Amniotic epithelial cell (primary cell): ENCODE results near the gene SNX30.
A peak's percentile ranks its signal among the peaks of the same experiment; 100 is the strongest.
"Not testable (repeated sequence)": the region's sequence is repeated elsewhere in the genome, so short reads cannot be mapped to it uniquely, and the experiment has no call there.

ENCODE experiments used
- DNase-seq: peaks from one replicate; pipeline ENCODE4 v3.0.0-alpha.2; 2010; ENCODE audit warnings: low read depth

SNX30 gene, protein sequence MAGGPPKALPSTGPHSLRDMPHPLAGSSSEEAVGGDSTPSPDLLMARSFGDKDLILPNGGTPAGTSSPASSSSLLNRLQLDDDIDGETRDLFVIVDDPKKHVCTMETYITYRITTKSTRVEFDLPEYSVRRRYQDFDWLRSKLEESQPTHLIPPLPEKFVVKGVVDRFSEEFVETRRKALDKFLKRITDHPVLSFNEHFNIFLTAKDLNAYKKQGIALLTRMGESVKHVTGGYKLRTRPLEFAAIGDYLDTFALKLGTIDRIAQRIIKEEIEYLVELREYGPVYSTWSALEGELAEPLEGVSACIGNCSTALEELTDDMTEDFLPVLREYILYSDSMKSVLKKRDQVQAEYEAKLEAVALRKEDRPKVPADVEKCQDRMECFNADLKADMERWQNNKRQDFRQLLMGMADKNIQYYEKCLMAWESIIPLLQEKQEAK

DNA sequence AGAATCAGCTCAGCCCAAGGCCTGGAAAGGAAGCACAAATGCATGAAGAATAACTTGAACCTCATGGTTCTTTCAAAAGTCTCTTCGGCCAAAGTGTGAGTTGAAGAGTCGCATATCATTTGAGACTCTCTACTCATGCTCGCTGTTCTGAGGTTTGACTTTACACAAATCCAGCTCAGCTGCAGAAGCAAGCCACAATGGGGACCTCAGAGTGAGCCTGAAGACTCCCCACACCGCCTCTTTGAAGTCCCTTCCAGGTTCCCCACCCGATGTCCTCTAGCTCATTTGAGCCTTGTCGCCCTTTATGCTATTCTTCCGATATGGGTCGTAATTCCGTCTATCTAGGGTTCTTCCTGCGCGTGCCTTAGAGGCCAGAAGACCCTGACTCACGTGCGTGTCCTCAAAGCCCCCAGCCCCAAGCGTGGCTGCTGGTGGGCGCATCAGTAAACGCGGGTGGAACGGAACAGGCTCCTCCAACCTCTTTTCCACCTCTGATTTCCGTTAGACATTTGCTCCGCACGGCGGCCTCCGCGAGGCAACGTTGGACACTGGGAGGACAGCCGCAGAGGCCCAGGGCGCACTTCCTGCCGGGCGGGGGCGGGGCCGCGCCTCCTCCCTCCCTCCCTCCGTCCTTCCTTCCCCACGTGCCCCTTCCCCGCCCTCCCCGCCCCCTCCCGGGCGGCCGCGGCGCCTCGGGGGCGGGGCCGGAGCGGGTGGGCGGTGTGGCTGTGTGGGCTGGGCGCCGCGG lies at the start of gene SNX30:
Gene SNX30 (plus strand): TSS at position 745 of the 748 bp plus-strand sequence. CDS start 242 bp downstream, outside the sequence.
- DNase-seq: peak; percentile 83

DNA sequence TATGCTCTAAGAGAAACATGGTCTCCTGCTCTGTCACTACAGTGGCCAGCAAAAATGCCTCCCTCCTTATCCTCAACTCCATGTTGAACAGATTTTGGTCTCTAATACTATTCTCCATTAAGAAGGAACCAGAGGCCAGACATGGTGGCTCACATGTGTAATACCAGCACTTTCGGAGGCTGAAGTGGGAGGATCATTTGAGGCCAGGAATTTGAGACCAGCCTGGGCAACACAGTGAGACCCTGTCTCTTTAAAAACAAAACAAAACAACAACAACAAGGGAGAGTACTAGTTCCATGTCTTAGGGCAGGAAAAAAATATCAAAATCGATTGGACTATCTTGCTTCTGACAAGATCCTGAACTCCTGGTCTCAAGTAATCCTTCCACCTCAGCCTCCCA lies 47.3 kb upstream of the SNX30 start:
- no peak for DNase-seq

DNA sequence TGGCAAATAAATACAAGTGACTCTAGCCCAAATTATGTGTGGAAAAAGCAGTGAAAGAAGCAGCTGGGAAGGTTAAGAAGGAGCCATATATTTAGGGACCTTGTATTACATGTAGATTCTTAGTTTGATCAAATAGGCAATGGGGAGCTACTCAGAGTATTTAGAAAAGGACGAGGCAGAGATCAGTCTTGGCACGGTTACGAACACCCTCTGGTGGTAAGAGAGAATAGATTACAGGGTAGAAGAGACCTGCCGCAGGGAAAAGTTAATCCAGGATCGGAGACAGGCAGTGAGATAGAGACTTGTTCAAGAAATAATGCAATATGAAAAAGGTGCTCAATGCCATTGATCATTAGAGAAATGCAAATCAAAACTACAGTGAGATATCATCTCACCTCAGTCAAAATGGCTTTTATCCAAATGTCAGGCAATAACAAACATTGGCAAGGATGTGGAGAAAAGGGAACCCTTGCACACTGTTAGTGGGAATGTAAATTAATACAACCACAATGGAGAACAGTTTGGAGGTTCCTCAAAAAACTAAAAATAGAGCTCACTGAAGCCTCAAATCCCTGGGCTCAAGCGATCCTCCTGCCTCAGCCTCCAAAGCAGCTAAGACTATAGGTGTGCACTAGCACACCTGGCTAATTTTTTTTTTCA lies 44.7 kb upstream of the SNX30 start:
- DNase-seq: peak; percentile 60

DNA sequence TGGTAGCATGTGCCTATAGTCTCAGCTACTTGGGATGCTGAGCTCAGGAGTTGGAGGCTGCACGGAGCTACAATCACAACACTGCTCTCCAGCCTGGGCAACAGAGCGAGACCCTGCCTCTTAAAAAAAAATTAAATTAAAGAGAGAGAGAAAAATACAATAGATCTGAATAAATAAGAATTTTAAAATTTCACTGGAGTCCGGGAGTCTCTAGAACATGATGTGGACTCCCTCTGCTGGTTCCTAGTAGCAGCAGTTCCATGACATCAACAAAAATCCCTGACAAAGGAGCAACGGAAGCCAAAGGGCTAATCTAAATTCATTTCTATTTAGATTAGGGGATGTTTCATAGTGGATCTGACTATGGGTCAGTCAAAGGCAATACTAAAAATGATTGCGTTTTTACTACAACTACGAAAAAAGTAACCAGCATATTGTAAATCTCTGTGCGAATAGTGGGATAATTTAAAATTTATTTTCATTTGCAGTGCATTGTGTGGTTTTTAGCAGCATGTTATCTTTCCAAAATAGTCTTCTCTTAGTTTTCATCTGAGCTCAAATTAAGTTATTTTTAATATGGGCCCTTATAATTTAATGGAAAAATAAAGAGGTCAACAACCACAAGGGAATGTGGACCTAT lies 39.4 kb upstream of the SNX30 start:
- peak; percentile 51 for DNase-seq

DNA sequence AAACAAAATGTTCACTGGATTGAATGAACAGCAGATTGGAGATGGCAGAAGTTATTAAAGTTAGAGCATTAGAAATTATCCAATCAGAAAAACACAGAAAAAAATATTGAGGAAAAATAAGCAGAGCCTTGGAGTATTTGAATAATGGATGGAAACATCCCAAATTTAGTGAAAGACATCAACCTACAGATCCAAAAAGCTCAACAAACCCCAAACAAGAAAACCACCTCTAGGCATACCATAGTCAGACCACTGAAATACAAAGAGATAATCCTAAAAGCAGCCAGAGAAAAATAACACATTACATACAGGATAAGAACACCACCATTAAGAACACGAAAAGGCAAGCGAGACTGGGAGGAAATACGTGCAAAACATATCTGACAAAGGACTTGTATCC lies 37.9 kb upstream of the SNX30 start:
- DNase-seq: no peak

DNA sequence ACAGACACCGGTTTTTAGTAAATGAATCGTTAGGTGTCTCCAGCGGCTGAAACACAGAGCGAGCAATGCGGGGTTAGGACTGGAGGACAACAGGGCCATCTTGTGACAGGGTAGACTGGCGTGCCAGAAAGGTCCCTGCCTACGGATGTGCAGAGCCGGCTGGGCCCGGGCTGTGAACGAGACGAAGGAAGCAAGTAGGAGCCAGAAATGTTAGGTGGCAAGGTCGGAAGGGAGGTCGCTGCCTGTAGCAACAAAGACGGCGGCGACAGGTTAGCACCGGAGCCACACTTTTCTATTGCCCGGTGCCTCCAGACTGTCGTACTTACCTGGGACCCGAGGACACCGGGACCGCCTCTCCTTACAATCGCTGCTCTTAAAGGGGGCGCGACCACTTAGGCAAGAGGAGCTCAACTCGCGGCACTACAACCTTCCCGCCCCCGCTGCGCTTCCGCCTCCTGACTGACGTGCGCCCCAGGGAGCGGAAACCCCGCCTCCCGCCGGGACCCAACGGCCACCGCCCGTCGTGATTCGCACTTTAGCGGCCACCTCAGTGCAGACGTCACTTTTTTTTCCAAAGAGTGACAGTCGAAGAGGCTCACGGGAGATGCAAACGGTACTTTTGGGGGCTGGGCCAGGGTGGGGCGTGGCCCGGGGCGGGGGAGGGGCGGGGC lies 32.8 kb upstream of the SNX30 start, which contains the start of gene INIP:
Gene INIP (minus strand): TSS at position 457 of the 671 bp plus-strand sequence. CDS start 1,632 bp downstream, outside the sequence.
- peak; percentile 95 for DNase-seq

DNA sequence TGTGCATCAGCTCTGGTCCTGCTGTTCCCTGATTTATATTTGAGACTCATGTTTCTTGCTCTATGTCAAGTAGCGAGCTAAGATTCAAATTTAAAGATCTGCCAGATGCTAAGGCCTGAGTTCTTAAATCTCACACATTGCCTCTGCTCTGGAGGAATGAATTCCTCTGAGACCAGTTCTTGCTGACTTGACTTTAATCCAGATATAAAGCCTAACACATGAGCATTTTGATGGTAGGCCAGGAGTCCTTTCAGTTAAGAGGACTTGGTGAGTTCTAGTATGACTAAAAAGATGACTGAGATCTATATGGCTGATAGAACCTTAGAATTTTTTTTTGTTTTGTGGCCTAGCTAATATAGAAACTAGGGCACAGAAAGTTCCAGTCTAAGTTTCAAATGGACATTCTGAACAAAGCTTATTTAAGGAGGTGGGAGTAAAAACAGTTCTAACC lies 31.3 kb upstream of the SNX30 start:
- no peak for DNase-seq

DNA sequence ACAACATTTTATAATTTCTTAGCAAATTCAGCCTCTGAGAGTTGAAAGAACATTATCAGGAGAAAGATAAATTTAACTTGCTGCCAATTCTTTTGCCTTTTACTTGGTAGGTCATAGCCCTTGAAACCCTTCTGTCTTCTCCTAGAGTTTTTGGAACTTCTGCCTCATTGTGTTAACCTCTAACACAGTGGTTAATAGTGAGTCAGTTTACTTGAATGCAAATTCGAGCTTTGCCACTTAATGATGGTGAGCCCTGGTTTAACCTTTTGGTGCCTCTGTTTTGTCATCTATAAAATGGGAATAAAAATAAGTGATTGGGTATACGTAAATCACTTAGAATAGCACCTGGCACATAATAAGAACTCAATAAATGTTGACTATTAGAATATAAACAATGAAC lies 30.9 kb upstream of the SNX30 start:
- DNase-seq: no peak

DNA sequence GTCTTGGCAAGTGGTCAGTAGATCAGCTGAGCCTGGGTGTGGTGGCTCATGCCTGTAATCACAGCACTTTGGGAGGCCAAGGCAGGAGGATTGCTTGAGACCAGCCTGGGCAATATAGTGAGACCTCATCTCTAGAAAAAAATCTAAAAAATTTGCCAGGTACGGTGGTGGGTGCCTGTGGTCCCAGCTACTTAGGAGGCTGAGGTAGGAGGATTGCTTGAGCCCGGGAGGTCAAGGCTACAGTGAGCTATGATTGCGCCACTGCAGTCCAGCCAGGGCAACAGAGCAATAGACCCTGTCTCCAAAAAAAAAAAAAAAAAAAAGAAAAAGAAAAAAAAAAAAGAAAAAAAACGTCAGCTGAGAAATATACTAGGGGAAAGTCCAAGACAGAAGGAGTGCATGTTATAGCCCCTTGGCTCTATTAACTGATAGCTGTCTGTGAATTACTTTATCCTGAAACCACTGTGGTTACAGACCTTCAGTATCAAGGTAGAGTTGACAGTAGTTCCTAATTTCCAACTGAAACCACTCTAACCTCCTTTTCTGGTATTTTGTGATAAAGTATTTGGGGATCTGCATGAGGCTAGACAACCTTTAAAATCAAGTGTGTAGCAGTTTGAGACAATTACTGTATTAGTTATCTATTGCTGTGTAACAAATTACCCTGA lies 30.3 kb upstream of the SNX30 start:
- no peak for DNase-seq

DNA sequence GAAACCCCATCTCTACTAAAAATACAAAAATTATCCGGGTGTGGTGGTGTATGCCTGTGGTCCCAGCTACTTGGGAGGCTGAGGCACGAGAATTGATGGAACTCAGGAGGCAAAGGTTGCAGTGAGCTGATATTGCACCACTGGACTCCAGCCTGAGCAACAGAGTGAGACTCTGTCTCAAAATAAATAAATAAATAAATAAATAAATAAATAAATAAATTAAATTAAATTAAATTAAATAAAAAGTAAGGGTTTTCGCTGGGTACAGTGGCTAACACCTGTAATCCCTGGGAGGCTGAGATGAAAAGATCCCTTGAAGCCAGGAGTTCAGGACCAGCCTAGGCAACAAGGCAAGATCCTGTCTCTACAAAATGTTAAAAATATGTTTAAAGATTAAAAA lies 27.8 kb upstream of the SNX30 start:
- DNase-seq: not testable (repeated sequence)

DNA sequence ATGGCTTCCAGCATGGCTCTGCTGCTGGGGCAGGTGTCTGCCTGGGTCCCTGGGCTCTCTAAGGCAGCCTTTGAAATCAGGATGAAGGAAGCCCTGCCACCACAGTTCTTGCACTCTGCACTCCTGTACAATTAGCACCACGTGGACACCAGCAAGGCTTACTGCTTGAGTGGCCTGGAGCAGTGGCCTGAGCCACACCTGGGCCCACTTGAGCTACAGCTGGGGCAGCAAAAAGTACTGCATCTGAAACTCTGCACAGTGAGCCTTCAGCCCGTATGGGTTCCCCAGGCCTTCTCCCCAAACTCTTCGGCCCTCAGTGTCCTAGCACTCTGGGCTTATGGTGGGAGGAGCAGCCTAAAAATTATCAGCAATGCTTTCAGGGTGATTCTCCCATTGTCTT lies 24.6 kb upstream of the SNX30 start:
- no peak for DNase-seq

DNA sequence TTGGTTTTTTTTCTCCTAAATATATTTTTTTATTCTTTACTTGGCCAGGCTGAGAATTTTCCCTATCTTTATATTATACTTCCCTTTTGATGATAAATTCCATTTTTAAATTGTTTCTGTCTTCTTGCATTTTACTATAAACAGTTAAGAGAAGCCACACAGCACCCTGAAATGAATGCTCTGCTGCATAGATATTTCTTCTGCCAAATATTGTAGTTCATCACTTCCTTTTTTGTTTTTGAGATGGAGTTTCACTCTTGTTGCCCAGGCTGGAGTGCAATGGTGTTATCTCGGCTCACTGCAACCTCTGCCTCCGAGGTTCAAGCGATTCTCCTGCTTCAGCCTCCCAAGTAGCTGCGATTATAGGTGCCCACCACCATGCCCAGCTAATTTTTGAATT lies 24.1 kb upstream of the SNX30 start:
- DNase-seq: no peak

DNA sequence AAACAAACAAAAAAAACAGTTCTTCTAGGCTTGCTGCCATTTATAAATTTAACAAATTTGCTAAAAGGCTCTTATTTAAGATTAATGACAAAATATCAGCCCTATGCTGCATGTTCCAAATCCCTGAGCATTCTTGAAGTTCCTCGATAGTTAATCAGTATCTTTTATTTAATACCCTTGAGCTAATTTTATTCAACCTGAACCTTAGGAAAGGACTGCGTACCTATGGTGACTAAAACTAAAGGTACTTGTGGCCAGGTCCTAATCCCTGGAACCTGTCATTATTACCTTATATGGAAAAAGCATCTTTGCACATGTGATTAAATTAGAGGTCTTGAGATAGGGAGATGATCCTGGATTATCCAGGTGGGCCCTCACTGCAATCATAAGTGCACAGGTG lies 22.2 kb upstream of the SNX30 start:
- DNase-seq: no peak

DNA sequence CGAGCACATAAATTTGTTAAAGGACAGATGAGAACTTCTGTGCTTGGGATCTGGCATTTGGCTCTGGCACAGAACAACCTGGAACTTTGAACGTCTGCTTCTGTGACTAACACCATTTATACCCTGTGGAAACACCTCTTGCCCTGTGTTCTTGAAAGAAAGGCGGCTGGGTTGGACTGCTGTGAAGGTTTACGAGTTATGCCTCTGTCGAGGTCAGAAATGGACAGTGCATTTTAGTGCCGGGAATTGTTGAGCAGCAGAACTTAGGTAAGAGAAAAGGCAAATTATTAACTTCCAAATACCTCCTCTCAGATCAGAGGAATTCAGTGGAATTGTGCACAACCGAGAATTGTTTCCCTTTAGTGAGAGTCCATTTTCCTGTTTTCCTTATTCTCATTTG lies 18.6 kb upstream of the SNX30 start:
- no peak for DNase-seq

DNA sequence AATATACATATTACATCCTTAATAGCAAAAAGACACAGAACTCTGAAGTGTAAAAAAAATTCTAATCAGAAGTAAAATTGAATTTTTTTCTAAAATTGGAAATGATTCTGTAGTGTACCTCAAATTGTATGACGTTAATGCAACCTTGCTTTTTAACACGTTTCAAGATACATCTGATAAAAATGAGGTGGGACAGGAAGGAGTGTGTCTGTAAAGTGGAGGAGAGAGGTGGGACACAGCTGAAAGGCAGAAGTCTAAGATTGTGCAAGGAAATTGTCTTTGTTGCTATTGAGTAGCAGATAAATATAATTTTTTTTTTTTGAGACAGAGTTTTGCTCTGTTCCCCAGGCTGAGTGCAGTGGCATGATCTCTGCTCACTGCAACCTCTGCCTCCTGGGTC lies 15.7 kb upstream of the SNX30 start:
- no peak for DNase-seq

DNA sequence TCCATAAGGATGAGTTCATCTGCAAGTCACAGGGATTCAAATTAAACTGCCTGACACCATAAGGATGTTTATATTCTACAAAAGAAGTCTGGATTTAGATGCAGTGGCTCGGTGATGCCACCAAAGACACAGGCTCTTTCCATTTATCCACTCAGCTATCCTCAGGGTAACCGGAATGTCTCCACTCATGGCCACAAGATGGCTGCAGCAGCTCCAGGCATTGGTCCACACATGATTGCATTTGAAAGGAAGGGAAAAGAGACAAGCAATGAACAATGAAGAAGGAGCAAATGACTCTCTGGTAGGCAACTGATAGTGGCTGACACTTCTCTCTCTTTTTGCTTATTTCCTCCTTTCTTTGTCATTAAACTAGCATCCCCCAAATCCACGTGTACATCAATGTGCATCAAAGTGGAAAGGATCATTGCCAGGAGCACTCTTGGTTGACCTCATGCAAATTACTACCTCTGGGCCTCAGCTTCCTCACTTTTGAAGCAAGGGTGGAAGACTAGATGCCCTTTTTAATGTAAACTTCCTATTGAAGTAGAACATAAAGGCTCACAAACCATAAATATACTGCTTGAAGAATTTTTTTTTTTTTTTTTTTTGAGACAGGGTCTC lies 7.2 kb upstream of the SNX30 start:
- DNase-seq: no peak

DNA sequence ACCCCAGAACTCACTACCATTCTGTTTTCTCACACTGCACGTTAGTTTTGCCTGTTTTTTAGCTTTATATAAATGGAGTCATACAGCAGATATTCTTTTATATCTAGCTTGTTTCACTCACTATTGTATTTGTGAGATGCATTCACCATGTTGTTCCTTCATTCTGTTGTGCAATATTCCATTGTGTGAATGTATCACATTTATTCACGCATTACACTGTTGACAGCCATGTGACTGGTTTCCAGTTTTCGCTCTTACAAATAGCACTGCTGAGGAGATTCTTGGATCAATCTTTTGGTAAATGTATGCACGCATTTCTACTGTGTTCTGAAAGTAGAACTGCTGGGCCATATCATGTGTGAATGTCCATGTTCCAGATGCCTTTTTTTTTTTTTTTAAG lies 6.4 kb upstream of the SNX30 start:
- DNase-seq: no peak

DNA sequence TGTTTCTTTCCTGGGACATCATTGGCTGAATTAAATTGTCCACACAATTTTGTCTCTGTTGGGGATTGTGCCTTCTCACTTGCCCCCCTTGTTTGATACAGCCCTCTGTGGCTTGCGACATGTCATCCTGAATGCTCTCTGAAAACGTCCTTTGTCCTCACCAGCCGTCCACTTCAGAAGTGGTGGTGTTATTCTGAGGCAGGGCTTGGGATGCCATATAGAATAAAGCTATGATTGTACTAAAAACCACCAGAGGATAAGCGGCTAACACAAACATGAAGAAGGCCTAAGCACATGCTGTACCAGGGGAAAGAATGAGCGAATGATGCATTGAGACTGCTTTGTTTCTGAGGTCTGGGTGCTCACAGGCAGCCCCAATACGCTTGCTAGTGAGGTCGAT lies 3.5 kb upstream of the SNX30 start:
- DNase-seq: no peak

DNA sequence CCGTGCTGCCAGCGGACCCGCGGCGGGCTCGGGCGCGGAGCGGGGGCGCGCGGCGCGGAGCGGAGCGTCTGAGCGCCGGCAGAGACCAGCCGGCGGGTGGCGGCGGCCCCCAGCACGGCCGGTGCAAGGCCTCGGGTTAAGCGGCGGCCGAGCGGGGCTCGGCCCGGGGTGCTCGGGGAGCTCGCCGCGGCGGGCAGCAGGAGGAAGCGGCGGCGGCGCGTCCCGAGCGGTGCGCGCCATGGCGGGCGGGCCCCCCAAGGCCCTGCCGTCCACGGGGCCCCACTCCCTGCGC lies 150 bp downstream of the SNX30 start:
- no peak for DNase-seq

DNA sequence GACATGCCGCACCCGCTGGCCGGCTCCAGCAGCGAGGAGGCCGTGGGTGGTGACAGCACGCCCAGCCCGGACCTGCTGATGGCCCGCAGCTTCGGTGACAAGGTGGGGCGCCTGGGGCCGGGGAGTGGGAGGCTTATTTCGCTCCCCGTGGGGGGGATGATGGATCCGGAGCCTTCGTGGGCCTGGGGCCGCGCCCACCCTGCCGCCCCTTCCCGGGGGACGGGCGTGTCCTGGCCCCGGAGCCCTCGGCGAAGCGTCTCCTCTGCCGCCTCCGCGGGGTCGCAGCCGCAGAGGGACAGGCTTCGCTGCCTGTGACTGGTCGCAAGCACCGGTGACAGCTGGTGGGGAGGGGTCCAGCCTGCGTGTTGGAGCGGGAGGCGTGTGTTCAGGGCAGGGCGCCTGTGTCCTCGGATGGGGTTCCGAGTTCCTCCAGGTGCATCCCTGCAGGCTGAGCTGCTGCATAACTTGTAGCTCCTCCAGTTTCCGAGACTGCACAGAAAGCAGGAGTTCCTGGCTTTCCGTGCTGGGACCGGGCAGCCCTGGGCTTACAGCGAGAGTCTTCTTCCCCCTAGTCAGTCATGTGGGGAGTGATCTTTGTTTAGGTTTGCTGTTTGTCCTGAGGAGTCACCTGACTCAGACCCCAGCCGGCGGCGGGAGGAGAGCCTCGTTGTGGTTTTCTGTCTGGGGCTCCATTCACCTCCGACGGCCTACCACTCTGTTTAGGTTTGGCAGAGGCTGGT lies 666 bp downstream of the SNX30 start:
- DNase-seq: peak; percentile 85
